Activated CD4-positive, alpha-beta T cell treated with anti-CD3 and anti-CD28 coated beads, Interleukin-2, amount 50 U/mL, for 24 hours (primary cell): ENCODE results near the gene DENND10.
"Not testable (repeated sequence)": the region's sequence is repeated elsewhere in the genome, so short reads cannot be mapped to it uniquely, and the experiment has no call there.

Source experiments
- DNase-seq, 2 donors: peaks; one replicate each; pipeline ENCODE4 v3.0.0-alpha.2; 2020; ENCODE audit warnings: low read depth in 1 of 2, low spot score in 1 of 2

The DENND10 gene

GRCh38 chr10:119103903-119104653, at the start of gene DENND10:
Gene DENND10 (plus strand): TSS chr10:119104113. CDS start chr10:119104143, 30 bp downstream.
- DNase-seq, result peak; percentile 51 to 63

- DNase-seq, result no peak
These were observed 48.4 kb upstream of the DENND10 start for GRCh38 chr10:119055472-119055871.

- DNase-seq, result no peak
These were observed 45.9 kb upstream of the DENND10 start for GRCh38 chr10:119058010-119058409.

- DNase-seq, result no peak
These were observed 44.4 kb upstream of the DENND10 start for GRCh38 chr10:119059557-119059956.

GRCh38 chr10:119060107-119060506, 43.8 kb upstream of the DENND10 start:
- no peak for DNase-seq

GRCh38 chr10:119061352-119061751, 42.6 kb upstream of the DENND10 start:
- no peak for DNase-seq

GRCh38 chr10:119061926-119062325, 42.0 kb upstream of the DENND10 start:
- no peak for DNase-seq

GRCh38 chr10:119070395-119071165, 33.3 kb upstream of the DENND10 start:
- DNase-seq, result no peak

- no peak for DNase-seq
These were observed 30.3 kb upstream of the DENND10 start for GRCh38 chr10:119073584-119073983.

GRCh38 chr10:119078422-119079179, 25.3 kb upstream of the DENND10 start:
- no peak for DNase-seq

GRCh38 chr10:119079599-119080520, 24.1 kb upstream of the DENND10 start:
- DNase-seq, result peak in 1 of 2 donors; percentile 46

- peak; percentile 83 to 84 for DNase-seq
These were observed 23.2 kb upstream of the DENND10 start, which contains the start of gene EIF3A for GRCh38 chr10:119080521-119081259. Gene EIF3A (minus strand): TSS chr10:119080817. CDS start chr10:119080676, 141 bp downstream.

- DNase-seq, result no peak
These were observed 19.0 kb upstream of the DENND10 start for GRCh38 chr10:119084896-119085295.

- no peak for DNase-seq
These were observed 16.5 kb upstream of the DENND10 start for GRCh38 chr10:119087271-119087882.

- peak in 1 of 2 donors; percentile 10 for DNase-seq
These were observed 13.7 kb upstream of the DENND10 start for GRCh38 chr10:119090026-119090795.

GRCh38 chr10:119090968-119091367, 12.9 kb upstream of the DENND10 start:
- DNase-seq, result peak in 1 of 2 donors; percentile 10

GRCh38 chr10:119095640-119096039, 8.3 kb upstream of the DENND10 start:
- no peak for DNase-seq

- DNase-seq, result not testable (repeated sequence)
These were observed 7.1 kb upstream of the DENND10 start for GRCh38 chr10:119096641-119097415.
